Effector memory CD4-positive, alpha-beta T cell (primary cell): ENCODE measurements around the gene CYB561D2.
A peak's percentile ranks its signal among the peaks of the same experiment; 100 is the strongest.

Experiments used
- DNase-seq, 3 donors: peaks; one replicate each; pipeline ENCODE4 v3.0.0-alpha.2; 2020
- H3K27ac ChIP-seq: 2 replicates; pipeline ENCODE4 v1.7.0; 2013; ENCODE audit warnings: mild to moderate bottlenecking, low read length, moderate library complexity; ENCODE audit not compliant: insufficient read depth, poor library complexity, severe bottlenecking
- H3K27me3 ChIP-seq: replicated peaks from 2 replicates; pipeline ENCODE4 v1.7.0; 2013; ENCODE audit warnings: mild to moderate bottlenecking, low read length; ENCODE audit not compliant: insufficient read depth, control insufficient read depth, poor library complexity, severe bottlenecking
- H3K36me3 ChIP-seq: 2 replicates; pipeline ENCODE4 v1.7.0; 2013; ENCODE audit warnings: mild to moderate bottlenecking, low read length, moderate library complexity; ENCODE audit not compliant: control insufficient read depth, insufficient read depth
- H3K4me1 ChIP-seq: 2 replicates; pipeline ENCODE4 v1.7.0; 2013; ENCODE audit warnings: low read length, mild to moderate bottlenecking; ENCODE audit not compliant: control insufficient read depth, insufficient read depth, poor library complexity, severe bottlenecking
- H3K4me3 ChIP-seq: 2 replicates; pipeline ENCODE4 v1.7.0; 2013; ENCODE audit warnings: low read length, low read depth, mild to moderate bottlenecking; ENCODE audit not compliant: insufficient read depth, poor library complexity, severe bottlenecking
- H3K9me3 ChIP-seq: 2 replicates; pipeline ENCODE4 v1.7.0; 2013; ENCODE audit warnings: mild to moderate bottlenecking, low read length, moderate library complexity; ENCODE audit not compliant: control insufficient read depth

Gene CYB561D2

DNA sequence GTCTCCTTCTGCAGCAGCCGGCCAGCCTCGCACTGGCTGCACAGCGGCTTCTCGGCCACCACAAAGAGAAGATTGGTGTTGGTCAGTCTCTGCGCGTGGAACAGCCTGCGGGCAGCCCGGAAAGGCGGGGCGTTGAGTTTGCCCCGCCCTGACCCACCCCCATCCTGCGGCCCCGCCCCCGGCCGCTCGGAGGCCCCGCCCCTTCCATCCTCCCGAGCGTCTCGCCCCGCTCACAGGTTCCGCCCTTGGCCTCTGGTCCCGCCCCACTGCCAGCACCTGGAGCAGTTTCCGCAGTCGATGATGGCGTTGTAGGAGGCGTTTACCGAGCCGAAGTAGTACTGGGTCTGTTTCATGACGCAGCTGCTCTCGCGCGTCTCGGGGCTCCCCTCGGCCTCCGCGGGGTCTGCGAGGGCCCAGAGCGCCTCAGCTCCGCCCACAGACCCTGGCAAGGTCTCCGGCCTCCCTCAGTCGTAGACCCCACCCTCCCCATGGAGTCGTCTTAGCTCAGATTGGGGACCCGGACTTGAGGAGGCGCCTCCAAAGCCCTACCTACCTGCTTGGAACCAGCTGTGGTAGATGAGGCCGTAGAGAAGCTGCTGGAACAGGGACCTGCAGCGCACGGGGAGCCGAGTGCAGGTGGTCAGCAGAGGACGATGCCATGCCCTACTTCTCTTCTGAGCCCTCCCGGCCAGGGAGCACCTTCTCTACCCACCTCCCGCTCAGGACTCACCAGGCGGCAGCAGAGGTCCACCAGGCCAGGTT, 14.6 kb downstream of the CYB561D2 start:
- Histone ChIP-seq H3K27ac (peak overlapping the region; percentile 83), H3K36me3 (no peaks in the 10 kb centered on the region), H3K4me1 (peaks cover 14% of the 10 kb centered on the region), H3K27me3 (no peaks in the 10 kb centered on the region), H3K4me3 (peak overlapping the region; percentile 65), H3K9me3 (no peaks in the 10 kb centered on the region)
- peak; percentile 92 to 94 (median 93) for DNase-seq

DNA sequence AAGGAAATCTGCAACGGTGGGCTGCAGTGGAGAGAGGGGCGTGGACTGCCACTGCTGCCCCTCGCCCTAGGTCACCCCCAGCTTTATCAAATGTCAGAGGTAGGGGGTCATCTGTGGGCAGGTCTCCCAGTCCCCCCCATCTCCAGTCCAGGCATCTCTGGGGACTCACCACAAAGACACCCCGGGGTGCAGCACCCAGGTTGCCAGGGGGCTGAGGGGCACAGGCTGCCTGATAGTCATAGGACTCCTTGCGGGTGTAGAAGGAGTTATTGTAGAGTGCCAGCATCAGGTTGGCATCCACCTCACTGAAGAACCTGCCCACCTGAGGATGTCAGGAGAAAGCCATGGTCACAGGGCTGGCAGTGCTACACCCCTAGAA, 15.2 kb downstream of the CYB561D2 start:
- Histone ChIP-seq H3K4me1 (peaks cover 14% of the 10 kb centered on the region), H3K4me3 (peak overlapping the region; percentile 65), H3K36me3 (no peaks in the 10 kb centered on the region), H3K27me3 (no peaks in the 10 kb centered on the region), H3K27ac (peak overlapping the region; percentile 83), H3K9me3 (no peaks in the 10 kb centered on the region)
- no peak for DNase-seq

DNA sequence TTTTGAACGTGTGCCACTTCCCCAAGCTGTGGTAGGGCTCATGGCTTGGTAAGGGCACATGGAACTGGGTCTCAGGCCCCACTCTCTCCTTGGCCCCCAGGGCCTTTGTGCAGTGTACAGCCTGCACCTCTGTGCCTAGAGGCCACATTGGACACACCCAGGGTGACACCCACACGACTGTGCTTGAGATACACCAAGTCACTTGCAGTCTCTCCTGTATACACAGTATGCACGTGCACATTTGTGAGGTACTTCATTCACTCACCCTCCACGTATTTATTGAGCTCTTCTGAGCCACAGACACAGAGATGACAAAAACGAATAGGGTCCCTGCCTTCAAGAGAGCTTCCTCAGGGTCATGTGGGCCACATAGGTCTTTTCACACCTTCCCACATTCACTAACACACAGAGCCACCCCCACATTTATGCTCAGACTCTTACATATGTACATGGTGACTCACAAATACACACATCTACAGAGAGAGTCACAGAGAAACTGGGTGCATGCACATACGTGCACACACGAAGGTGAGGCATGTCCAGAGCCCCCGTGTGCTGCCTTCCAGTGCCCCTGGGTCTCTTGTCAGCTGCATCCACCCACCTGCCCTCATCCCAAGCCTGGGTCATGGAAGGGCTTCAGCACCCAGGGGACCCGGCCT, 18.5 kb downstream of the CYB561D2 start:
- Histone ChIP-seq H3K4me1 (peaks cover 14% of the 10 kb centered on the region), H3K36me3 (no peaks in the 10 kb centered on the region), H3K27me3 (no peaks in the 10 kb centered on the region), H3K9me3 (no peaks in the 10 kb centered on the region), H3K27ac (no peak overlapping the region), H3K4me3 (no peak overlapping the region)
- DNase-seq: no peak

DNA sequence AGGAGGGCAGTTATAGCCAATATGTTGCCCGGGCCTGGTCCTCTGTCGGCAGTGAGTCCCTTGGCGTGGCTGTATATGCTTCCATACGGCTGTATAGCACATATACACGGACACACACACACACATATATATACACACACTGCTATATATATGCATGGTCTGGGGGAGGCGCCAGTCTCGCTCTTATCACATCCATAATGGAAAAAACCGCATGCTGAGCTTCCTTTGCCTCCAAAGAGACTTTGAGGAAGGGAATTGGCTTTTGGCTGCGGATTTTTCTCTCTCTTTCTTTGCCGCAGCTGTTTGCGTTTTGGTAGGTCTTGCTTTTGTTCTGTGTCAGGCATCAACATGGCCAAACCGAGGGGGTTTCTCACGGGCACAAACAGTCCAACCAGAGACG, 19.9 kb downstream of the CYB561D2 start:
- no peak for DNase-seq
- H3K27me3 ChIP-seq: no peaks in the 10 kb centered on the region

GRCh38 chr3:50371133-50371685, 20.5 kb downstream of the CYB561D2 start:
- no peak for DNase-seq
- Histone ChIP-seq H3K36me3 (no peaks in the 10 kb centered on the region), H3K27me3 (no peaks in the 10 kb centered on the region), H3K4me3 (no peak overlapping the region), H3K27ac (no peak overlapping the region), H3K4me1 (peaks cover 6% of the 10 kb centered on the region), H3K9me3 (no peaks in the 10 kb centered on the region)

More for the DNA sequence above, 19.9 kb downstream of the CYB561D2 start:
- H3K36me3 ChIP-seq: no peaks in the 10 kb centered on the region
- H3K4me1 ChIP-seq: peaks cover 12% of the 10 kb centered on the region
- no peaks in the 10 kb centered on the region for H3K9me3 ChIP-seq
- H3K27ac ChIP-seq: no peak overlapping the region
- no peak overlapping the region for H3K4me3 ChIP-seq

DNA sequence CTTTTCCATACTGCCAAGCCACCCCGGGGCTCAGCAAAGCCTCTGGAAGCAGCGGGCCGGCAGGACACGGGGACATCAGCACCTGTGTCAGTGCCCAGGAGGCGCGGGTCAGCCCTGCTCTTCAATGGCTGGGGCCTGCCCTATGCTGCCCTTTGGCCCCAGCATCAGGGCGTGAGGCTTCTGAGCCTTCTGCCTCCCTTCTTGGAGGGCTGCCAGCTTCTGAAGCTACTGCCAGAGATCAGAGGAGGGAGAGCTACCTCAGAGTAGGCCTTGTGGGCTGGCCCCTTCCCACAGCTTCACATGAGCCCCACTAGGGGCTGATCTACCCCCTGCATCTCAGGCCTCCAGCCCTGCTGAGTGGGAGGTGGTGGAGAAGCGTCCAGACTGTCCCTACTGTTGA, 21.7 kb downstream of the CYB561D2 start:
- no peaks in the 10 kb centered on the region for H3K4me1 ChIP-seq
- no peak overlapping the region for H3K27ac ChIP-seq
- no peak for DNase-seq
- no peaks in the 10 kb centered on the region for H3K27me3 ChIP-seq
- H3K4me3 ChIP-seq: no peak overlapping the region
- H3K9me3 ChIP-seq: no peaks in the 10 kb centered on the region
- H3K36me3 ChIP-seq: no peaks in the 10 kb centered on the region

- H3K27ac ChIP-seq: no peak overlapping the region
- no peaks in the 10 kb centered on the region for H3K36me3 ChIP-seq
- H3K27me3 ChIP-seq: no peaks in the 10 kb centered on the region
- no peaks in the 10 kb centered on the region for H3K9me3 ChIP-seq
- no peak for DNase-seq
- H3K4me1 ChIP-seq: no peaks in the 10 kb centered on the region
- no peak overlapping the region for H3K4me3 ChIP-seq
Measured at GRCh38 chr3:50373146-50374051, 22.7 kb downstream of the CYB561D2 start.

DNA sequence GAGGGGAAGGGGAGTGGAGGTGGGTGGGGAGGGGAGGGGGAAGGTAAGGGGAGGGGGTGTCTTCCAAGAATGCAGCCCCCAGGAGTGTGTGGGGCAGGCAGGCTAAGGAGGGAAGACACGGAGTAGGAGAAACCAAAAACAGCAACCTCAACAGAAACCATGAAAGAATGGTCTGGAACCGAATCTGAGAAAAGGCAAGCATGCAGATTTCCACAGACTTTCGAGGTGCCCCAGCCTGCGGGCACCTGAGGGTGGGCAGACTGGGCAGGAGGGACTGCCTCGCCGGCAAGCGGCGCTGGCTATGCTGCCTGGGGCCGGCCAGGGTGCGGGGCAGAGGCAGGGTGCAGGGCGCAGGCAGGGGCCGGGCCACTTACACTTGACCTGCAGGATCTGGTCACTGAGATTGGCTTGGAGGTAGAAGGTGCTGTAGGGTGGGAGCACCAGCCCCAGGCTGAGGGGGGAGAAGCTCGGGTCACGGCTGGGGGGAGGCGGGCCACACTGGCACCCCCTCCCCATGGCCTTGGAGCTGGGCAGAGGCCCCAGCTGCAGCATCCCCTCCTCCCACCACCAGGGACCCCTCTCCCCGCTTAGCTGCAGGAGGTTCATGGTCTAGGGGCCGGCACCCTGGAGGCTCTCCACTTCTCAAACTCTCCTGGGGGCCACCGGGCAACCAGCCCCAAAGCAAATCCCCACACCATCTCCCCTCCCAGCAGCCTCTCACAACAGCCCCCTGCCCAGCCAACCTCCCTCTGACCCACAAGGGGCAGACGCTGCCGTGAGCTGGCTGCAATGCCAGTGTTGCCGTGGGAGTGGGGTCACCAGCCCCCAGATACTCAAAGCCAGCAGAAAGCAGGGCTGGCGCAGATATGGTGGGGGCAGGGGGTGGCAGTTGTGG, 23.9 kb downstream of the CYB561D2 start:
- no peak overlapping the region for H3K4me3 ChIP-seq
- no peak overlapping the region for H3K27ac ChIP-seq
- H3K4me1 ChIP-seq: no peaks in the 10 kb centered on the region
- no peak for DNase-seq
- H3K27me3 ChIP-seq: no peaks in the 10 kb centered on the region
- H3K36me3 ChIP-seq: no peaks in the 10 kb centered on the region
- H3K9me3 ChIP-seq: no peaks in the 10 kb centered on the region

GRCh38 chr3:50375258-50375931, 24.7 kb downstream of the CYB561D2 start:
- H3K27me3 ChIP-seq: no peaks in the 10 kb centered on the region
- H3K9me3 ChIP-seq: no peaks in the 10 kb centered on the region
- DNase-seq: no peak

More at GRCh38 chr3:50375258-50375931, 24.7 kb downstream of the CYB561D2 start:
- H3K36me3 ChIP-seq: no peaks in the 10 kb centered on the region
- no peak overlapping the region for H3K4me3 ChIP-seq
- H3K27ac ChIP-seq: no peak overlapping the region
- H3K4me1 ChIP-seq: no peaks in the 10 kb centered on the region
